ENCODE data around the gene NOS2. TPM values are rescaled to one million over a fixed set of nuclear protein-coding genes. Genes with fewer than 3 reads are reported as not detected.
A peak's percentile ranks its signal among the peaks of the same experiment; 100 is the strongest.

NOS2 gene
- polyA plus RNA-seq, 1 donor (not counting 4 experiments of a cell fraction or from before 2014, with no cell fraction given): not detected

DNA sequence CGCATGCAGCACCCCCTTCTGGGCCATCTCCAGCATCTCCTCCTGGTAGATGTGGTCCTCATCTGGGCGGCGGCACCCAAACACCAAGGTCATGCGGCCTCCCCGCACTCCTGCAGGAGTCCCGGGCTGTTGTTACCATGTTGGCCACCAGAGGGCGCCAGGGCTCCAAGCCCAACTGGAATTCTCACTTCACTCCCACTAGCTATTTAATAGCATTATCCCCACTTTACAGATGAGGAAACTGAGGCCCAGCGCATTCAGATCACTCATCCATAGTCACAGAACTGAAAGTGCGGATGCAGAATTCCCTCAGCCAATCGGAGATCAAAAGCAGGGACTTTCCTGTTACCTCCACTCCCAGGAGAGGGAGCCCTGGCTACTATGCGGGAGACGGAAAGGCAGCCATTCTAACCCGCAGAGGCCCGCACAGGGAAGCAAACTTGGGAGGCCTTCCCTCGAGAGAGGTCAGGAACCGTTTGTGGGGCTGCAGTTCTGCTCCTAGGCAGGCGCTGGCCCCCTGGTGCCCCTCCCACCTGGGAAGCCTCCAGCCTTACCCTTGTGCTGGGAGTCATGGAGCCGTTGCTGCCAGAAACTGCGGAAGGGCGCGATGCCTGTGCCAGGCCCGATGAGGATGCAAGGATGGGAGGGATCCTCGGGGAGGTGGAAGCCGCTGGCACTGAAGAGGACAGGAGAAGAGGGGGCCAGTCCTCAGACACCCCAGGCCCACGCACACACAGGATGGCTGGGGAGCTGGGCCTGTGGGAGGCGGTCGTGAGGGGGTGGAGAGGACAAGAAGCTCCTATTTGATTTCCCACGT, 40.1 kb downstream of the NOS2 start:
- no peaks in the 10 kb centered on the region for H3K9me1 ChIP-seq (ENCODE audit: control insufficient read depth, extremely low read depth, insufficient read depth, low read length)
- dilution Hi-C loops (cut with MboI; ENCODE audit: extremely low pct_ligation_motif_present, low sequenced_read_pairs): no loop called here
- H3K4me1 ChIP-seq (ENCODE audit: control insufficient read depth, extremely low read depth, insufficient read depth, low read length): no peaks in the 10 kb centered on the region
- H3K27me3 ChIP-seq (ENCODE audit: control insufficient read depth, extremely low read depth, insufficient read depth, low read length): peaks cover 7% of the 10 kb centered on the region
- peaks cover 4% of the 10 kb centered on the region for H4K20me1 ChIP-seq (ENCODE audit: control insufficient read depth, extremely low read depth, insufficient read depth, low read length)
- no peaks in the 10 kb centered on the region for H3K79me2 ChIP-seq (ENCODE audit: control insufficient read depth, insufficient read depth, low read length)
- no peak overlapping the region for H3K27ac ChIP-seq (ENCODE audit: control insufficient read depth, insufficient read depth, low read length)
- no peaks in the 10 kb centered on the region for H3K36me3 ChIP-seq (ENCODE audit: control insufficient read depth in 2 of 2, extremely low read depth in 1 of 2, insufficient read depth in 2 of 2, low read length in 2 of 2)
- TF ChIP-seq, protein P1, sequence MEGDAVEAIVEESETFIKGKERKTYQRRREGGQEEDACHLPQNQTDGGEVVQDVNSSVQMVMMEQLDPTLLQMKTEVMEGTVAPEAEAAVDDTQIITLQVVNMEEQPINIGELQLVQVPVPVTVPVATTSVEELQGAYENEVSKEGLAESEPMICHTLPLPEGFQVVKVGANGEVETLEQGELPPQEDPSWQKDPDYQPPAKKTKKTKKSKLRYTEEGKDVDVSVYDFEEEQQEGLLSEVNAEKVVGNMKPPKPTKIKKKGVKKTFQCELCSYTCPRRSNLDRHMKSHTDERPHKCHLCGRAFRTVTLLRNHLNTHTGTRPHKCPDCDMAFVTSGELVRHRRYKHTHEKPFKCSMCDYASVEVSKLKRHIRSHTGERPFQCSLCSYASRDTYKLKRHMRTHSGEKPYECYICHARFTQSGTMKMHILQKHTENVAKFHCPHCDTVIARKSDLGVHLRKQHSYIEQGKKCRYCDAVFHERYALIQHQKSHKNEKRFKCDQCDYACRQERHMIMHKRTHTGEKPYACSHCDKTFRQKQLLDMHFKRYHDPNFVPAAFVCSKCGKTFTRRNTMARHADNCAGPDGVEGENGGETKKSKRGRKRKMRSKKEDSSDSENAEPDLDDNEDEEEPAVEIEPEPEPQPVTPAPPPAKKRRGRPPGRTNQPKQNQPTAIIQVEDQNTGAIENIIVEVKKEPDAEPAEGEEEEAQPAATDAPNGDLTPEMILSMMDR (optimal IDR thresholded peaks at IDR 0.05 in 1 of 3, IDR thresholded peaks at IDR 0.05 in 1 of 3, conservative IDR thresholded peaks at IDR 0.05 in 1 of 3; ENCODE audit: extremely low read depth in 1 of 3, insufficient read depth in 2 of 3, low read length in 3 of 3): peak; percentile 68 to 87 (median 76)
- no peak for TF ChIP-seq EZH2 (IDR thresholded peaks at IDR 0.05; ENCODE audit: low read length)
- no peak overlapping the region for H3K4me3 ChIP-seq (ENCODE audit: control insufficient read depth in 2 of 3, extremely low read depth in 1 of 3, insufficient read depth in 2 of 3, low read depth in 1 of 3, low read length in 3 of 3)
- H3K9ac ChIP-seq (ENCODE audit: control insufficient read depth, extremely low read depth, insufficient read depth, low read length): no peak overlapping the region
- FAIRE-seq (no peak), DNase-seq (ENCODE audit: low read depth, low spot score) (no peak)
- no peaks in the 10 kb centered on the region for H3K9me3 ChIP-seq (ENCODE audit: control insufficient read depth, low read depth, low read length)
- no peak overlapping the region for H3K4me2 ChIP-seq (ENCODE audit: control insufficient read depth, extremely low read depth, insufficient read depth, low read depth, low read length)
- H2AFZ ChIP-seq (ENCODE audit: control insufficient read depth, low read length): no peak overlapping the region

DNA sequence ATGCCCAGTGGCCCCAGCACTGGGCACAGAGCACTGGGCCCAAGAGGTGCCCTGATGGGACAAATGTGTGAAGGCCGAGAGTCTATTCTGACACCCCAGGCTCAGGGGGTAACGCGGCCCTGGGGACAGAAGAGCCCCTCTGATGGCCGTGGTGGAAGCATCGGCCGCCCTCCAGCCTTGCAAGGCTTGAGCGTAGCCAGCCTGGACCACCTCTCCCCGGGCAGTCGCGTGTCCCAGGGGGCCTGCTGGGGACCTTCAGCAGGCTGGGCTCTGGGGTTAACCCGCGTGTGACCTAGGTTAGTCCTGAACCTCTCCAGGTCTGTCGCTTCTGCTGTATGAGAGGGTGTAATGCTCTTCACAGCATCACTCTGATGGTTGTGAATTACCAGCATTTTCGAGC, 40.8 kb downstream of the NOS2 start:
- no peak for FAIRE-seq
- dilution Hi-C loops (cut with MboI; ENCODE audit: extremely low pct_ligation_motif_present, low sequenced_read_pairs): no loop called here
- Histone ChIP-seq H3K9me1 (ENCODE audit: control insufficient read depth, extremely low read depth, insufficient read depth, low read length) (no peaks in the 10 kb centered on the region), H3K9ac (ENCODE audit: control insufficient read depth, extremely low read depth, insufficient read depth, low read length) (no peak overlapping the region), H3K27me3 (ENCODE audit: control insufficient read depth, extremely low read depth, insufficient read depth, low read length) (peaks cover 7% of the 10 kb centered on the region), H3K9me3 (ENCODE audit: control insufficient read depth, low read depth, low read length) (no peaks in the 10 kb centered on the region), H3K4me3 (ENCODE audit: control insufficient read depth in 2 of 3, extremely low read depth in 1 of 3, insufficient read depth in 2 of 3, low read depth in 1 of 3, low read length in 3 of 3) (no peak overlapping the region), H3K4me2 (ENCODE audit: control insufficient read depth, extremely low read depth, insufficient read depth, low read depth, low read length) (no peak overlapping the region), H3K36me3 (ENCODE audit: control insufficient read depth in 2 of 2, extremely low read depth in 1 of 2, insufficient read depth in 2 of 2, low read length in 2 of 2) (no peaks in the 10 kb centered on the region), H4K20me1 (ENCODE audit: control insufficient read depth, extremely low read depth, insufficient read depth, low read length) (peaks cover 4% of the 10 kb centered on the region), H2AFZ (ENCODE audit: control insufficient read depth, low read length) (no peak overlapping the region), H3K79me2 (ENCODE audit: control insufficient read depth, insufficient read depth, low read length) (no peaks in the 10 kb centered on the region), H3K4me1 (ENCODE audit: control insufficient read depth, extremely low read depth, insufficient read depth, low read length) (no peaks in the 10 kb centered on the region), H3K27ac (ENCODE audit: control insufficient read depth, insufficient read depth, low read length) (no peak overlapping the region)
- no peak for DNase-seq (ENCODE audit: low read depth, low spot score)
- TF ChIP-seq EZH2 (IDR thresholded peaks at IDR 0.05; ENCODE audit: low read length): no peak
- TF ChIP-seq, protein P1 (optimal IDR thresholded peaks at IDR 0.05 in 1 of 3, IDR thresholded peaks at IDR 0.05 in 1 of 3, conservative IDR thresholded peaks at IDR 0.05 in 1 of 3; ENCODE audit: extremely low read depth in 1 of 3, insufficient read depth in 2 of 3, low read length in 3 of 3): no peak
